IMR-90 (cell line): ENCODE data around the gene HMCN1. TPM values are rescaled to one million over a fixed set of nuclear protein-coding genes. Genes with fewer than 3 reads are reported as not detected.
A peak's percentile ranks its signal among the peaks of the same experiment; 100 is the strongest.

Experiments
- ATAC-seq: fragments of 200-7000 bp; cut with Tn5 transposase; 2 replicates; pipeline ENCODE4 v1.9.1; 2020; ENCODE audit warnings: low read depth, mild to moderate bottlenecking, moderate library complexity
- BruUV-seq: library from RNA; stranded (reverse); fragments of 400-500 nt; replicated peaks from 2 replicates; lab custom pipeline; 2021; lab: Mats Ljungman, UMichigan
- CTCF ChIA-PET: fragments of 300-600 bp; formaldehyde crosslinking; extraction: SDS; loops from one replicate; lab custom pipeline; 2021; ENCODE audit warnings: antibody characterized with exemption; lab: Yijun Ruan, JAX
- POLR2A ChIA-PET: fragments of 300-600 bp; sonication (Branson Sonifier 250); formaldehyde crosslinking; loops from one replicate; lab custom pipeline; 2022; ENCODE audit warnings: antibody characterized with exemption; ENCODE audit not compliant: unreplicated experiment; lab: Charles Lee
- DNase-seq: peaks from one replicate; pipeline ENCODE4 v3.0.0; 2013
- H2AFZ ChIP-seq: replicated peaks from 2 replicates; pipeline ENCODE3; 2013; ENCODE audit warnings: low read length, mild to moderate bottlenecking; ENCODE audit not compliant: poor library complexity
- H2AK5ac ChIP-seq: 2 replicates; pipeline ENCODE4 v1.6.1; 2013; ENCODE audit warnings: low read depth, low read length, inconsistent platforms
- H2AK9ac ChIP-seq: replicated peaks from 2 replicates; pipeline ENCODE3; 2013; ENCODE audit warnings: mild to moderate bottlenecking, low read depth, low read length, moderate library complexity; ENCODE audit not compliant: poor library complexity
- H2BK120ac ChIP-seq: 2 replicates; pipeline ENCODE4 v1.6.1; 2013; ENCODE audit warnings: low read depth, low read length, inconsistent platforms
- H2BK15ac ChIP-seq: 3 replicates; pipeline ENCODE4 v1.6.1; 2013; ENCODE audit warnings: low read depth, low read length, inconsistent platforms
- H2BK20ac ChIP-seq: 2 replicates; pipeline ENCODE4 v1.6.1; 2013; ENCODE audit warnings: low read depth, mild to moderate bottlenecking, inconsistent platforms, low read length, moderate library complexity
- H2BK5ac ChIP-seq: 2 replicates; pipeline ENCODE4 v1.6.1; 2013; ENCODE audit warnings: mild to moderate bottlenecking, low read depth, low read length, inconsistent platforms; ENCODE audit not compliant: poor library complexity, severe bottlenecking
- H3K14ac ChIP-seq: replicated peaks from 2 replicates; pipeline ENCODE4 v1.6.1; 2013; ENCODE audit warnings: low read depth, low read length, inconsistent platforms
- H3K18ac ChIP-seq: 2 replicates; pipeline ENCODE4 v1.6.1; 2013; ENCODE audit warnings: low read depth, low read length, control low read depth
- H3K23ac ChIP-seq: 2 replicates; pipeline ENCODE4 v1.6.1; 2013; ENCODE audit warnings: low read depth, low read length, inconsistent platforms
- H3K27ac ChIP-seq: 2 replicates; pipeline ENCODE4 v1.5.1; 2013; ENCODE audit warnings: mild to moderate bottlenecking, control low read depth, low read length; ENCODE audit not compliant: insufficient read depth
- H3K27me3 ChIP-seq: 2 replicates; pipeline ENCODE4 v1.6.1; 2013; ENCODE audit warnings: low read length; ENCODE audit not compliant: control insufficient read depth, insufficient read depth
- H3K36me3 ChIP-seq: 2 replicates; pipeline ENCODE4 v1.6.1; 2013; ENCODE audit warnings: low read length, mixed read lengths; ENCODE audit not compliant: control insufficient read depth, insufficient read depth
- H3K4ac ChIP-seq: 2 replicates; pipeline ENCODE4 v1.6.1; 2013; ENCODE audit warnings: low read depth, low read length, inconsistent platforms
- H3K4me1 ChIP-seq: 2 replicates; pipeline ENCODE4 v1.6.1; 2013; ENCODE audit warnings: low read length, mixed read lengths; ENCODE audit not compliant: control insufficient read depth, insufficient read depth
- H3K4me2 ChIP-seq: 2 replicates; pipeline ENCODE4 v1.6.1; 2013; ENCODE audit warnings: low read depth, mild to moderate bottlenecking, control low read depth, low read length, moderate library complexity
- H3K4me3 ChIP-seq: 2 replicates; pipeline ENCODE4 v1.5.1; 2013; ENCODE audit warnings: low read depth, mild to moderate bottlenecking, control low read depth, low read length, moderate library complexity; ENCODE audit not compliant: insufficient read depth
- H3K56ac ChIP-seq: 2 replicates; pipeline ENCODE4 v1.6.1; 2013; ENCODE audit warnings: low read length, inconsistent platforms; ENCODE audit not compliant: insufficient read depth; ENCODE audit errors: extremely low read depth
- H3K79me1 ChIP-seq, 2 experiments: 2 replicates each; pipeline ENCODE4 v1.6.1; 2013; ENCODE audit warnings: low read length in 2 of 2, inconsistent platforms in 1 of 2, low read depth in 1 of 2
- H3K9ac ChIP-seq: 2 replicates; pipeline ENCODE4 v1.6.1; 2013; ENCODE audit warnings: low read depth, low read length, control low read depth
- H3K9me1 ChIP-seq: 2 replicates; pipeline ENCODE4 v1.6.1; 2013; ENCODE audit warnings: low read length, inconsistent platforms; ENCODE audit not compliant: insufficient read depth
- H3K9me3 ChIP-seq: 2 replicates; pipeline ENCODE4 v1.6.1; 2013; ENCODE audit warnings: low read length; ENCODE audit not compliant: control insufficient read depth, insufficient read depth
- H4K20me1 ChIP-seq: 2 replicates; pipeline ENCODE4 v1.6.1; 2013; ENCODE audit warnings: low read length, inconsistent platforms; ENCODE audit not compliant: insufficient read depth
- H4K5ac ChIP-seq: 2 replicates; pipeline ENCODE4 v1.6.1; 2013; ENCODE audit warnings: mild to moderate bottlenecking, low read depth, low read length, control low read depth
- H4K8ac ChIP-seq, 2 experiments: 2 replicates each; pipeline ENCODE4 v1.6.1; 2013; ENCODE audit warnings: low read depth in 2 of 2, low read length in 2 of 2, control low read depth in 1 of 2, inconsistent platforms in 1 of 2
- H4K91ac ChIP-seq: 2 replicates; pipeline ENCODE4 v1.6.1; 2013; ENCODE audit warnings: low read depth, low read length, inconsistent platforms; ENCODE audit not compliant: insufficient read depth
- NFE2L2 ChIP-seq: fragments of 150-350 bp; IDR thresholded peaks from 2 replicates; pipeline ENCODE4 v1.6.1; 2016; ENCODE audit warnings: low read depth, mild to moderate bottlenecking, low read length
- RFX5 ChIP-seq: IDR thresholded peaks from 2 replicates; pipeline ENCODE4 v1.8.0; 2012; ENCODE audit warnings: low read depth, mild to moderate bottlenecking, low read length, moderate library complexity
- dilution Hi-C: fragments of 300-500 bp; cut with HindIII; formaldehyde crosslinking; loops from one replicate; pipeline ENCODE4 v1.14.3; 2018; ENCODE audit warnings: low sequenced_read_pairs; ENCODE audit not compliant: unreplicated experiment
- in situ Hi-C: fragments of 300-500 bp; cut with MboI; formaldehyde crosslinking; loops from 3 replicates; pipeline ENCODE4 v1.14.3; 2019; ENCODE audit warnings: low sequenced_read_pairs, inconsistent platforms, mixed read lengths
- intact Hi-C: fragments of 100-400 bp; cut with micrococcal nuclease; formaldehyde crosslinking; loops from 2 replicates; pipeline ENCODE4 v1.10.0; 2022
- polyA plus RNA-seq, 3 experiments: library from polyadenylated mRNA; depleted of rRNA; stranded (reverse); fragments of >200 nt; gene quantifications; 2 replicates each; pipeline ENCODE4 v1.2.3, GENCODE V29; 2012; ENCODE audit warnings: low replicate concordance in 1 of 3
- total RNA-seq: library from RNA; depleted of rRNA; stranded (reverse); fragments of >200 nt; gene quantifications from 2 replicates; pipeline ENCODE4 v1.2.3, GENCODE V29; 2012

HMCN1 gene
- total and polyA plus RNA-seq, 2 of the 4 experiments (the other 2 are of a cell fraction): 6.1 to 11.7 TPM

DNA sequence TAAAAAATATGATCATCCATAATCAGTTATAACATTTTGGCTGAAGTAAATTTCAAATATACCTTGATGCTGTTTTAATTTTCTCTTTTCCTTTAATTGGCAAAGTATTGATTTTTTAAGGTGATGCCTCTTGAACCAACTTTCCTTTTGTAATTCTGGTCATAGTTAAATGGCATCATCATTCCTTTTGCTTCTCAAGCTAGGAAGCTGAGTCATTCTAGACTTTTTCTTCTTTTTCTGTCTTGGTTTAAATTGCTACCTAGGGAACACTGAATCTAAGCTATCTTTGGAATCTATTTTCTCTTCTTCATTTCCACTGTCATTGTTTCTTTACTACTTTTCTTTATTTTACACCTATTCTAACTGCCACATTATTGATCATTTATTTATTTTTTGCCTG, 162.7 kb downstream of the HMCN1 start:
- Histone ChIP-seq H3K27me3 (no peaks in the 10 kb centered on the region), H3K4me1 (peaks cover 3% of the 10 kb centered on the region; the same call in 1 of the 2 replicates), H3K4me3 (no peak overlapping the region), H3K27ac (no peak overlapping the region), H4K20me1 (no peaks in the 10 kb centered on the region), H2AK9ac (no peak overlapping the region), H4K8ac (no peak overlapping the region), H2AFZ (no peak overlapping the region), H3K4me2 (no peak overlapping the region), H3K9me3 (no peaks in the 10 kb centered on the region), H3K14ac (no peak overlapping the region), H3K18ac (no peak overlapping the region; the same call in 1 of the 2 replicates), H3K79me1 (no peaks in the 10 kb centered on the region), H3K9me1 (no peaks in the 10 kb centered on the region), H2BK120ac (no peak overlapping the region), H3K56ac (no peak overlapping the region), H3K36me3 (no peaks in the 10 kb centered on the region), H4K5ac (no peak overlapping the region), H2AK5ac (no peak overlapping the region; the same call in 1 of the 2 replicates), H2BK15ac (0 out of 3 replicates have a peak overlapping the region, but pooled peaks have one; percentile 25), H3K23ac (no peak overlapping the region), H3K4ac (no peak overlapping the region), H2BK20ac (peak overlapping the region; percentile 54; the same call in 1 of the 2 replicates), H2BK5ac (peak overlapping the region; percentile 45), H4K91ac (no peak overlapping the region), H3K9ac (no peak overlapping the region)
- peak; percentile 66; the same call in 1 of the 2 replicates for TF ChIP-seq NFE2L2
- TF ChIP-seq RFX5: no peak
- peak; percentile 40 for DNase-seq
- intact Hi-C loops: no loop called here
- POLR2A ChIA-PET: no interaction called here
- no TSS peak for BruUV-seq
- dilution Hi-C loops: no loop called here
- CTCF ChIA-PET: no interaction called here
- ATAC-seq: no peak
- in situ Hi-C loops: no loop called here
